Mesothelial cell of epicardium (in vitro differentiated cells): ENCODE data around the gene OAS3. TPM values are rescaled to one million over a fixed set of nuclear protein-coding genes. Genes with fewer than 3 reads are reported as not detected.

Experiments
- DNase-seq, 2 experiments: peaks; one replicate each; pipeline ENCODE4 v3.0.0; 2021; ENCODE audit warnings: low spot score in 2 of 2; ENCODE audit not compliant: unreplicated experiment in 2 of 2
- H3K27ac Mint-ChIP-seq: 2 replicates; pipeline ENCODE4 v1.8.0; 2021; ENCODE audit warnings: mixed read lengths
- H3K27me3 Mint-ChIP-seq: 2 replicates; pipeline ENCODE4 v1.8.0; 2021; ENCODE audit warnings: low read depth, mixed read lengths
- H3K36me3 Mint-ChIP-seq: 2 replicates; pipeline ENCODE4 v1.8.0; 2021; ENCODE audit warnings: mixed read lengths
- H3K4me1 Mint-ChIP-seq: 2 replicates; pipeline ENCODE4 v1.8.0; 2021; ENCODE audit warnings: mixed read lengths
- H3K4me3 Mint-ChIP-seq: 2 replicates; pipeline ENCODE4 v1.8.0; 2021; ENCODE audit warnings: mild to moderate bottlenecking, moderate library complexity, mixed read lengths
- H3K9me3 Mint-ChIP-seq: 2 replicates; pipeline ENCODE4 v1.8.0; 2021; ENCODE audit warnings: mixed read lengths
- CTCF ChIP-seq: fragments of 200-600 bp; sonication (generic); IDR thresholded peaks from one replicate; pipeline ENCODE4 v1.5.0; 2021; ENCODE audit warnings: antibody characterized with exemption; ENCODE audit not compliant: unreplicated experiment
- total RNA-seq: library from RNA; stranded (reverse); gene quantifications from 3 replicates; pipeline ENCODE4 v1.2.1, GENCODE V29; 2021

The OAS3 gene
- total RNA-seq: 6.0 to 7.7 TPM (median 6.5 TPM) in 3 replicates

GRCh38 chr12:112937741-112938719 is at the start of gene OAS3:
Gene OAS3 (plus strand): TSS chr12:112938474. CDS start chr12:112938531, 57 bp downstream.
- Mint-ChIP-seq H3K27ac (no peak within 1 kb of the TSS), H3K4me3 (peak within 1 kb of the TSS; percentile 63), H3K27me3 (peaks cover 5% of the 10 kb centered on the region), H3K36me3 (no peaks in the 10 kb centered on the region), H3K4me1 (no peaks in the 10 kb centered on the region), H3K9me3 (peaks cover 3% of the 10 kb centered on the region)
- TF ChIP-seq CTCF: no peak
- DNase-seq: peak in 1 of 2 experiments; percentile 48

- no peak for TF ChIP-seq CTCF
- H3K4me1 Mint-ChIP-seq: no peaks in the 10 kb centered on the region
- no peak overlapping the region for H3K4me3 Mint-ChIP-seq
- H3K27ac Mint-ChIP-seq: no peak overlapping the region
- no peak for DNase-seq
- H3K36me3 Mint-ChIP-seq: no peaks in the 10 kb centered on the region
- H3K9me3 Mint-ChIP-seq: peaks cover 7% of the 10 kb centered on the region
- H3K27me3 Mint-ChIP-seq: peaks cover 17% of the 10 kb centered on the region
Observed at GRCh38 chr12:112891093-112892024, 46.9 kb upstream of the OAS3 start.

DNA sequence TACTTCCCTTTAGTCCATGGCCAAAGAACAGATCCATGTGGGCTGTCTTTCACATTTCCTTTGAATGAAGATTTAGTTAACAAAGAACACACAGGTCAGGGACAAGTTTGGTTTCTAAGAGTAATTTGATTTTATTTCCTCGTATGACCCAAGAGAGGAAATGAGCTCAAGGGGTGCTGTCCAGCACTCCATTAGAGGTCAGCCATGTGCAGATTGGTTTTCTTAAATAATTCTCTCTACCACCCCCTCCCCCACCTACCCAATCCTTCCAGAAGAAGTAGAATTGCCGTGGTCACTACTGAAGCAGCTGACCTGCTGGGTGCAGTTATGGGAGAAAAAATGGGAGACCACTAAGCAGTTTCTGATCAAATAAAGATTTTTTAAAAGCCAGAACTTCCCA is 45.4 kb upstream of the OAS3 start:
- Mint-ChIP-seq H3K4me1 (no peaks in the 10 kb centered on the region), H3K27me3 (peaks cover 32% of the 10 kb centered on the region)

GRCh38 chr12:112894128-112894527 is 44.1 kb upstream of the OAS3 start:
- no peaks in the 10 kb centered on the region for H3K9me3 Mint-ChIP-seq
- peaks cover 43% of the 10 kb centered on the region for H3K27me3 Mint-ChIP-seq
- H3K4me1 Mint-ChIP-seq: no peaks in the 10 kb centered on the region
- no peak for DNase-seq
- H3K4me3 Mint-ChIP-seq: no peak overlapping the region
- no peaks in the 10 kb centered on the region for H3K36me3 Mint-ChIP-seq
- H3K27ac Mint-ChIP-seq: no peak overlapping the region
- no peak for TF ChIP-seq CTCF

More for the DNA sequence above, 45.4 kb upstream of the OAS3 start:
- no peak for TF ChIP-seq CTCF
- Mint-ChIP-seq H3K9me3 (no peaks in the 10 kb centered on the region), H3K36me3 (no peaks in the 10 kb centered on the region), H3K4me3 (no peak overlapping the region), H3K27ac (no peak overlapping the region)
- no peak for DNase-seq

- Mint-ChIP-seq H3K27ac (no peak overlapping the region), H3K36me3 (no peaks in the 10 kb centered on the region), H3K4me1 (no peaks in the 10 kb centered on the region), H3K27me3 (peaks cover 37% of the 10 kb centered on the region), H3K4me3 (no peak overlapping the region), H3K9me3 (peaks cover 3% of the 10 kb centered on the region)
- TF ChIP-seq CTCF: no peak
- DNase-seq: no peak
Observed at GRCh38 chr12:112898380-112898779, 39.9 kb upstream of the OAS3 start.
